ENCODE measurements around the gene RTKN.

The RTKN gene

DNA sequence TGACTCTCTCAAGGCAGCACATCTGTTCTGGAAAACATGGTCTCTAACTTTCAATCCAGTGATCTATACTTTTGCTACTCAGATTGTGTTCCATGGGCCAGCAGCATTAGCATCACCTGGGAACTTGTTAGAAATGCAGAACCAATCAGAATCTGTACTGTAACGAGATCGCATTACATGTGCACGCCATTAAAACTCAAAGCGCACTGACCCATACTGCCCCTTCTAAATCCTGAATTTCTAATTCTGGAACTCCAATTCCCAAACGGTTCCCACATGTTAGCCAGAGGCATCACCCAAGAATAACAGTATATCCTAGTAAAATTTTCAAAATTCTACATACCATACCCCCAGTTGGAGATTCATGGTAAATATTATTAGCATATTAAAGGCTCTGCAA lies 51.1 kb downstream of the RTKN start:
- Histone ChIP-seq H3K4me2 (ENCODE audit: low read depth, low read length, poor library complexity, severe bottlenecking) (peak overlapping the region; percentile 83), H3F3A (ENCODE audit: low read depth) (no peaks in the 10 kb centered on the region), H4K20me1 (ENCODE audit: insufficient read depth, low read length, poor library complexity, severe bottlenecking) (peaks cover 19% of the 10 kb centered on the region), H3K4me1 (ENCODE audit: insufficient read depth, low read length, poor library complexity, severe bottlenecking) (peaks cover 39% of the 10 kb centered on the region), H3K79me2 (ENCODE audit: insufficient read depth, low read length) (peaks cover 45% of the 10 kb centered on the region), H3K36me3 (ENCODE audit: insufficient read depth, low read length) (no peaks in the 10 kb centered on the region; the same call in 1 of the 2 replicates), H3K9me2 (replicated peaks; ENCODE audit: low read depth, low read length) (no peaks in the 10 kb centered on the region), H2AFZ (ENCODE audit: low read length) (no peak overlapping the region), H3K9ac (ENCODE audit: low read depth, low read length, poor library complexity, severe bottlenecking) (peak overlapping the region; percentile 89), H3K4me3 (ENCODE audit: low read length, poor library complexity, severe bottlenecking) (peak overlapping the region; percentile 96), H3K27me3 (ENCODE audit: insufficient read depth, low read length, poor library complexity, severe bottlenecking) (no peaks in the 10 kb centered on the region), H3K9me3 (ENCODE audit: insufficient read depth, low read depth, low read length) (no peaks in the 10 kb centered on the region)
- no peak for TF ChIP-seq EZH2phosphoT487 (IDR thresholded peaks at IDR 0.05; ENCODE audit: borderline replicate concordance)
- TF ChIP-seq, protein P1, sequence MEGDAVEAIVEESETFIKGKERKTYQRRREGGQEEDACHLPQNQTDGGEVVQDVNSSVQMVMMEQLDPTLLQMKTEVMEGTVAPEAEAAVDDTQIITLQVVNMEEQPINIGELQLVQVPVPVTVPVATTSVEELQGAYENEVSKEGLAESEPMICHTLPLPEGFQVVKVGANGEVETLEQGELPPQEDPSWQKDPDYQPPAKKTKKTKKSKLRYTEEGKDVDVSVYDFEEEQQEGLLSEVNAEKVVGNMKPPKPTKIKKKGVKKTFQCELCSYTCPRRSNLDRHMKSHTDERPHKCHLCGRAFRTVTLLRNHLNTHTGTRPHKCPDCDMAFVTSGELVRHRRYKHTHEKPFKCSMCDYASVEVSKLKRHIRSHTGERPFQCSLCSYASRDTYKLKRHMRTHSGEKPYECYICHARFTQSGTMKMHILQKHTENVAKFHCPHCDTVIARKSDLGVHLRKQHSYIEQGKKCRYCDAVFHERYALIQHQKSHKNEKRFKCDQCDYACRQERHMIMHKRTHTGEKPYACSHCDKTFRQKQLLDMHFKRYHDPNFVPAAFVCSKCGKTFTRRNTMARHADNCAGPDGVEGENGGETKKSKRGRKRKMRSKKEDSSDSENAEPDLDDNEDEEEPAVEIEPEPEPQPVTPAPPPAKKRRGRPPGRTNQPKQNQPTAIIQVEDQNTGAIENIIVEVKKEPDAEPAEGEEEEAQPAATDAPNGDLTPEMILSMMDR (conservative IDR thresholded peaks at IDR 0.05; ENCODE audit: low read length): no peak

DNA sequence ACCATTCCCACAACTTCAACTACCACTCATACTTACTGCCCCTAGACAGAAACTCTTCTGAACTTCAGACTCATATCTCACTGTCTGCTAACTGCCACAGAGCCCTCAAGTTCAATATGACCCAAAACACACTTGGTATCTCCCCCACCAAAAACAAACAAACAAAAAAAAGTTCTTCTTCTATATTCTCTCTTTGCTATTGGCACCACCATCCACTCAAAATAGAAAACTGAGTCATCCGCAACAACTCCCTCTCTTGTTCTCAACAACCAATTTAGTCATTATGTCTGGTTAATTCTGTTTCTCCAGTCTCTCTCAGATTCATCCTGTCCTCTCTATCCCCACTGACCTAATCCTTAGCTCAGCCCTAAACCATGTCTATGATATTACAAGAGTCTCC lies 54.4 kb downstream of the RTKN start:
- no peaks in the 10 kb centered on the region for H3F3A ChIP-seq (ENCODE audit: low read depth)
- H3K4me1 ChIP-seq (ENCODE audit: insufficient read depth, low read length, poor library complexity, severe bottlenecking): peaks cover 39% of the 10 kb centered on the region
- H3K79me2 ChIP-seq (ENCODE audit: insufficient read depth, low read length): peaks cover 51% of the 10 kb centered on the region
- no peaks in the 10 kb centered on the region for H3K9me3 ChIP-seq (ENCODE audit: insufficient read depth, low read depth, low read length)
- H3K9me2 ChIP-seq (replicated peaks; ENCODE audit: low read depth, low read length): no peaks in the 10 kb centered on the region
- no peak overlapping the region for H3K4me3 ChIP-seq (ENCODE audit: low read length, poor library complexity, severe bottlenecking)
- H4K20me1 ChIP-seq (ENCODE audit: insufficient read depth, low read length, poor library complexity, severe bottlenecking): peaks cover 25% of the 10 kb centered on the region
- TF ChIP-seq EZH2phosphoT487 (IDR thresholded peaks at IDR 0.05; ENCODE audit: borderline replicate concordance): no peak
- TF ChIP-seq, protein P1 (conservative IDR thresholded peaks at IDR 0.05; ENCODE audit: low read length): no peak
- H2AFZ ChIP-seq (ENCODE audit: low read length): no peak overlapping the region
- no peaks in the 10 kb centered on the region for H3K27me3 ChIP-seq (ENCODE audit: insufficient read depth, low read length, poor library complexity, severe bottlenecking)
- no peaks in the 10 kb centered on the region; the same call in 1 of the 2 replicates for H3K36me3 ChIP-seq (ENCODE audit: insufficient read depth, low read length)
- H3K4me2 ChIP-seq (ENCODE audit: low read depth, low read length, poor library complexity, severe bottlenecking): peak overlapping the region; percentile 83
- H3K9ac ChIP-seq (ENCODE audit: low read depth, low read length, poor library complexity, severe bottlenecking): no peak overlapping the region

DNA sequence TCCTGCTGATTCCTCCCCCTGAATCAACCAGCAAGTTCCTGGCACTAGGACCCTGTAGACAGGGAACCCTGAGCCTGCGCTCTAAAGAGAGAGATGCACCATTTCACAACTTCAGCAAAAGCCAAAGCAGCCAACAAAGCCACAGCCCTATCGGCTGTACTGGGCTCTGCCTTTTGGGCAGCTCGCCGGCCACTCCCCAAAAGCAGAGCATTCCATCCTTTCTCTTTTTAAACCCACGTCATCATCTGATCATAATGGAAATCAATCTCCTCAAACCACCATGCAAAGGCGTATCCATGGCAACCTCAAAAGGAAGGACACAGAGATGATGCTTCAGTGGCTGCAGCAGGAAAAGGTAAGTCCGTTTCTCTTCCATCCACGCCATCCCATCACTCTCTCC lies 56.3 kb downstream of the RTKN start:
- Histone ChIP-seq H3K9me2 (replicated peaks; ENCODE audit: low read depth, low read length) (no peaks in the 10 kb centered on the region), H3K36me3 (ENCODE audit: insufficient read depth, low read length) (no peaks in the 10 kb centered on the region; the same call in 1 of the 2 replicates), H3K4me3 (ENCODE audit: low read length, poor library complexity, severe bottlenecking) (no peak overlapping the region), H3K79me2 (ENCODE audit: insufficient read depth, low read length) (peaks cover 53% of the 10 kb centered on the region), H3K9ac (ENCODE audit: low read depth, low read length, poor library complexity, severe bottlenecking) (no peak overlapping the region), H3K4me1 (ENCODE audit: insufficient read depth, low read length, poor library complexity, severe bottlenecking) (peaks cover 36% of the 10 kb centered on the region), H3F3A (ENCODE audit: low read depth) (no peaks in the 10 kb centered on the region), H3K27me3 (ENCODE audit: insufficient read depth, low read length, poor library complexity, severe bottlenecking) (no peaks in the 10 kb centered on the region), H3K9me3 (ENCODE audit: insufficient read depth, low read depth, low read length) (no peaks in the 10 kb centered on the region), H4K20me1 (ENCODE audit: insufficient read depth, low read length, poor library complexity, severe bottlenecking) (peaks cover 16% of the 10 kb centered on the region), H2AFZ (ENCODE audit: low read length) (no peak overlapping the region), H3K4me2 (ENCODE audit: low read depth, low read length, poor library complexity, severe bottlenecking) (no peak overlapping the region)
- TF ChIP-seq EZH2phosphoT487 (IDR thresholded peaks at IDR 0.05; ENCODE audit: borderline replicate concordance): no peak
- TF ChIP-seq, protein P1 (conservative IDR thresholded peaks at IDR 0.05; ENCODE audit: low read length): no peak

Measured in Loucy (cell line).